HG03159 (cell line): ENCODE data around the gene NUAK2.
"Not testable (repeated sequence)": the region's sequence is repeated elsewhere in the genome, so short reads cannot be mapped to it uniquely, and the experiment has no call there.

Experiments used
- ATAC-seq: cut with Tn5 transposase; IDR thresholded peaks from one replicate; pipeline ENCODE4 v1.9.1; 2021; ENCODE audit warnings: mild to moderate bottlenecking, moderate library complexity; ENCODE audit not compliant: unreplicated experiment

The NUAK2 gene

DNA sequence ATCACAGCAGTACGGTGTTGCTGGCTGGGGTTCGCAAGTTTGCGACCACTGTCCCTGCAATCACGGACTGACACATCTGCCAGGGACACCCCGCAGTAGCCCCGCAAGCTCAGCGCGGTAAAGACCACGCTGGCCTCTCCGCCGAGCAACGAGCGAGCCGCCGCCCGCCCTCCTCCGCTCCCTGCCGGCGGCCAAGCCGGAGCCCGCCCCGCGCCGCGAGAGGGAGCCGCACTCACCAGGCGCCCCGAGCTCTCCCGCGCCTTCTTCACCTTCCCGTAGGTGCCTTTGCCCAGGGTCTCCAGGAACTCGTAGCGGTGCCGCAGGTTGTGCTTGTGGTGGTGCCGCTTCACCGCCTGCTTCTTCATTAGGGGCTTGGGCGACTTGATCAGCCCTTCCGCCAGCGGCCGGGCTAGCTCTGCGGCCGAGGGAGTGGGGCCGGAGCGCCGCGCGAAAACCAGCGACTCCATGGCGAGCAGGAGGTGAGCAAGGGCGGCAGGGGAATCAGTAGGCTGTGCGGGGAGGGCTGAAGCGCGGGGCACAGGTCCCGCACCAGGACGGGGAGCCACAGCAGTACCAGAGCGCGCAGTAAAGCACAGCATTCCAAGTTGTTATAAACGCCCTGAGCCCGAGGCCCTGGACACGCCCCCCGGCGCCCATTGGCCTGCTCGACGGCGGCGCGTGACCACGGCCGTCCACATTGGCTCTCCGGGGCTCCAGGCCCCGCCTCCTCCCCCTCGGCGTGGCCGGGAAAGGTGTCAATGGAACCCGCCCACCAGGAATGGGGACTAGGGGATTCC lies at the start of gene NUAK2:
Gene NUAK2 (minus strand): TSS at position 584 of the 797 bp plus-strand sequence. CDS start 117 bp downstream, at position 467.
- ATAC-seq, result no peak

DNA sequence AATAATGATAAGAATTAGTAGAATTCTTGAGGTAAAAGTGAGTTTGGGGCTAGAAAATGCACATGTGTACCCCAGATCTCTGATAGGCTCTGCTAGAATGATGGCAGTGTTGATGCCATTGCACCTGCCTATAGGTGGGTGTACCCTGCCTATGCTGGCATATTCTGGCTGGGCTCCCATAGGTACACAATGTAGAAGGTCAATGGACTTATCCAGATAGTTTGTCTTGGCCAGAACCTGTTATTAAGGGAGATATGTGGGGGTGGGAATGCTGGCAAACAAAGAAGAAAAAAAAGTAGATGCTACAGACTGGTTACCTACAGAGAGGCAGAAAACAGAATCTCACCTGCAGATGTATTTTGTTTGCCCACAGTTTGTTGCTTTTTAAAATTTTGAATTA lies 49.2 kb upstream of the NUAK2 start:
- no peak for ATAC-seq

DNA sequence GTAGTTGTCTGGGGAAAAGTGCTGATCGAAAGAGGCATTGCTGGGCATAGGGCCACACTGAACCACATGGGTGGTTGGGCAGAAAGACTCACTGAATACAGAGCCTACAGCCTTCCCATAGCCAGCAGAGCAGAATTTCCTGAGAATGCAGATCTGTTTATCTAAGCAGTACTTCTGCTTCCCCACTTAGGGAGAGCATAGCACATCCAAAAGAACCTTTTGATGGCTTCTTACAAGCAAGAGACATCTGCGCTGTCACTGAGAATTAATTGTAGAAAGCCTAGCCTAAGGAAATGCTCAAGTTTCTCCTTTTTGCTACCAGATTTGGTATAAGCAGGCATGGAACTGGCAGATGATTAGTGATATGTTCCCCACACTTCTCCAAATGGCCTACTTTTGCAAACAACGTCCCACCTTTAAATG lies 48.2 kb upstream of the NUAK2 start:
- no peak for ATAC-seq

DNA sequence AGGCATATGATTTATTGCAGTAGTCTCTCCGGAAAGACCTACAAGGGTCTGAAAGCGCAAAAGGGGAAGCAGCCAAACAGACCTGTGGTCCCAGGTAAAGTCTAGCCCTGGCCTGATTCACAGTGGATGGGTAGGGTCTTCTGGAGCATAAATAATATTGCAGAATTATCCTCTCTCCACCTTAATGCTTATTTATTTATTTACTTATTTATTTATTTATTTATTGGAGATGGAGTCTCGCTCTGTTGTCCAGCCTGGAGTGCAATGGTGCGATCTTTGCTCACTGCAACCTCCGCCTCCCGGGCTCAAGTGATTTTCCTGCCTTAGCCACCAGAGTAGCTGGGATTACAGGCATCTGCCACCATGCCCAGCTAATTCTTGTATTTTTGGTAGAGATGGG lies 46.9 kb upstream of the NUAK2 start:
- no peak for ATAC-seq

DNA sequence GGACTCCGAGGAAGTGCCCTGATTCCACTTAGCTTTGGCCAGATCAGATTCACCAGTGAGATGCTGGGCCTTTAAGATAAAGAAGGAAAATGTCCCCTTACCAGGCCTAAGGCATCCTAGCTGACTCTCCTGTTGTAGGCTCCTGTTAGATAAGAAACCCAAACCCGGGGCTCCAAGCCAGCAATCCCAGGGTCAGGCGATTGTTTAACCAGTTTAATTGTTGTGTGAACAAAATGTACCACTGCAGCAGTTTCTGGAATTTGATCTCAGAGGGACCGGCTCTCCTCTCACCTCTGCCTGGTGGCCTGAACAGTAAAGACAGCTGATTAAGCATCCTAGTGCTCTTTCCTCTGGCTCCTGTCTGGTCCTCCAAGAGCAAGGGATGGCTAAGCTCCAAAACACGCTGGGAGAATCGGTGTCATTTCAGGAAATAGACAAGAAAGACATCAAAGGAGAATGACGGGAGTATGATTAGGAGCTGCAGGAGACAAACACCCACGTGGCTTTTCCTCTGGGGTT lies 44.5 kb upstream of the NUAK2 start:
- ATAC-seq, result no peak

DNA sequence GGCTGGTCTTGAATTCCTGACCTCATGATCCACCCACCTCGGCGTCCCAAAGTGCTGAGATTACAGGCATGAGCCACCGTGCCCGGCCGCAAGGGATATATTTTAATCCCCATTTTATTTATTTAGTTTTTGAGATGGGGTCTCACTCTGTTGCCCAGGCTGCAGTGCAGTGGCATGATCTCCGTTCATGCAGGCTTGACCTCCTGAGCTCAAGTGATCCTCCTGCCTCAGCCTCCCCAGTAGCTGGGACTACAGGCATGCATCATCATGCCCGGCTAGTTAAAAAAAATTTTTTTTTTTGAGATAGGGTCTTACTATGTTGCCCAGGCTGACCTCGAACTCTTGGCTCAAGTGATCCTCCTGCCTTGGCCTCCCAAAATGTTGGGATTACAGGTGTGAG lies 43.5 kb upstream of the NUAK2 start:
- not testable (repeated sequence) for ATAC-seq

DNA sequence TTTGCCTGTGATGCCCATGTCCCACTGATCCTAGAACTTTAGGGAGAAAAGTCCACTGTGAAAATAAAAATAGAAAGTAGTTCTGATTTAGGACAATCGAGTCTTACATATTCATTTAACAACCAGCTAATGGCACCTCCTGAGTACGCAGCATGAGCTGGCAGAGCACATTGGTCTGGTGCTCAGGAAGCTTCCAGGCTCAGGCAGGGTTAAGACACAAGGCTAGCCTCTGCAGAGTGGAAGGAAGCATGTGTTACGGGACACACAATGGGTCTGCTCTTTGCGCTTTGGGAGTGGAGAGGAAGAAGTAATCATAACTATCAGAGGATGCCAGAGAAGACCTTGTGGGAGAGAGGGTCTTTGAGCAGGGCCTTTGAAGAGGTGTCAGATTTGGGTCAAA lies 39.3 kb upstream of the NUAK2 start:
- no peak for ATAC-seq

DNA sequence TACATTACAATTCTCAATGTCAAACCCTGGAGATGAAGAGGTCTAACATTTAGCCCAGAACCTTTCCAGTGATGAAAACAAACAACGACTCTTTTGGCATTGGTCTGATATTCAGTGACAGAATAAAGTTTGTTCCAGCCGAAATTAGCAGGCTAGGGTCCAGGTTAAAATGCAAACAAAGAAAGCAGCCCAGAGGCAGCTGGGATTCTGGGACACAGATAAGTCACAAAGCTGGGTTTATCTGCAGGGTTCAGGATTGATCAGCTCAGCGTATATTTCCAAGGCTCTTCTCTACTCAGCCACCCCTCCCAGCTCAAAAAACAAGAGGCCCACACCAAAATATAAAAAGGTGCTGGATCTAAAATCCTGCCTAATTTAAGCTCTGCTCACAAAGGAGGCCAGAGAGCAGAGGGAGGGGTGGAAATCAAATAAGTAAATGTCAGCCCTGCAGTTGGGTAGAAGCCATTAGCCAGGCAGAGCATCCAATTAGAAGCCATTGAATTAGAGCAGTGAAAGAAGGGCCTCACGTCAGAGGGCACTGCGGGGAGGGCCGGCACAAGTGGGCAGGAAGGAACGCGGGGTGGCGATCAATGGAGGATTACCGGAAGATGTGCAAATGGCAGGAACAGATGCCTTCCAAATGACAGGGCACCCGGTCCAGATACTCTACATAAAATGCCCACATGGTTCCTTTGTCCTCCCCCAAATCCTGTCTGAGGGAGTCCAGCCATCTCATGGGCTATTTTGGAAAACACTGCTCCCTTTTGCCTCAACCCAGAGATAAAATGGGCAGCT lies 38.4 kb upstream of the NUAK2 start:
- no peak for ATAC-seq

DNA sequence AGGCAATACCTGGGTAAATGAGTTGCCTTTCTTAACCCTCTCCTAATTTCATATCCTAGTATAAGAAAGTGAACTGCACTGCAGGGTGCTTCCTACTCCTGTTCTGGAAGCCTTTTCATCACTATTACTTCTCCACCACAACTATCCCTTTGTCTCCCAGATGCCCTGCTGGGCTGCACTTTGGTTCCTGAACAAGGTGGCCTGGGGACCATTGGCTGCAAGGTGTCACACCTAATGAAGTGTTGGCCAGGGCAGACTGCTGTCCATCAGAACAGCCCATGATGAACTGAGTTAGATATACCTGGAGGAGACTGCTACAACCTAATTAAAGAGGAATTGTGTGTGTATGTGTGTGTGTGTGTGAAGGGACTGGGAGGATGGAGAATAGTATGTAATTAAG lies 37.0 kb upstream of the NUAK2 start:
- no peak for ATAC-seq

DNA sequence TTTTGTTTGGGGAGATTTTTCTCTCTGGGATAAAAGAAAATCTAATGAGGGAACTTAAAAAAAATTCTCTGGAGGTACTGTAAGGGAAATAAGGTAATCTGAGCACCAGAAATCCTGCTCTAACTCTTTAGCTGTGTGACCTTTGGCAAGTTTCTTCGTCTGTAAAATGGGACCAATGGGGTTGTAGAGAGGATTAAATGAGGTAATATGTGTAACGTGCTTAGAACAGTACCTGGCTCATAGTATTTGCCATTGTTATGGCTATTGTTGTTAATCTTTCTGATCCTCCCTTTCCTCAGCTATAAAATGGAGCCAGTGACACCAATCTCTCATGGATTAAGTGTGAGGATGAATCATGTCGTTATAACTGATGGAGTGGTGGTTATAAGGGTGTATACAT lies 36.0 kb upstream of the NUAK2 start:
- no peak for ATAC-seq

DNA sequence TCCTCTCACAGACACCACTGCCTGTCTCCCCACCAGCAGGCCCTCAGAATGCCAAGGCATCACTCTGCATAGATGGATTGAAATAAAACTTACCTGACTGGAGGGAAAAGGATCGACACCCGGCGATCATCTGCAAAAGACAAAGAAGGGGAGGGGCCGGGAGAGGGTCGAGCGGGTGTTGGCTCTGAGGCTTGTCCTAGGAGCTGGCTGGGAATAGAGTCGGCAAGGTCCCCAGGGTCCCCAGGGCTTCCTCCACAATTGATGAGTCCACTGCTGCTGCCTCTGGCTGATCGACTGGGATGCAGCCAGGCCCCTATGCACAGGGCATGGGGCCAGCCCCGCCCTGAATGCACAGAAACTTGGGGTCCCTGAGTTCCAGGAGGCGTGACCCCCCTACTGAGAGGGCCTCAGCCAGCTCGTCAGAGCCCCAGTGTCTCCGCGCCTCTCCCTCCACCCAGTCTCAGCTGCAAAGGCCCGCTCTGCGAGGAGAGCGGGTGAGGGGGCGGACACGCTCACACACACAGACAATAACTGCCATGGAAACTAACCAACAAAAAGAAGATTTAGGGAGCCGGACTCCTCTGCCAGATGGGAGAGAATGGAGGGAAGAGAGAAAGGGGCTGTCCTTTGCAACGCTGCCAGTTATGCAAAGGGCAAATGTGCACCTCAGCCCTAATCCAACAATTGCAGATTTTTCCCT lies 35.0 kb upstream of the NUAK2 start, which contains the start of gene KLHDC8A:
Gene KLHDC8A (minus strand): TSS at position 483 of the 700 bp plus-strand sequence. CDS start 13,318 bp downstream, outside the sequence.
- ATAC-seq, result no peak

DNA sequence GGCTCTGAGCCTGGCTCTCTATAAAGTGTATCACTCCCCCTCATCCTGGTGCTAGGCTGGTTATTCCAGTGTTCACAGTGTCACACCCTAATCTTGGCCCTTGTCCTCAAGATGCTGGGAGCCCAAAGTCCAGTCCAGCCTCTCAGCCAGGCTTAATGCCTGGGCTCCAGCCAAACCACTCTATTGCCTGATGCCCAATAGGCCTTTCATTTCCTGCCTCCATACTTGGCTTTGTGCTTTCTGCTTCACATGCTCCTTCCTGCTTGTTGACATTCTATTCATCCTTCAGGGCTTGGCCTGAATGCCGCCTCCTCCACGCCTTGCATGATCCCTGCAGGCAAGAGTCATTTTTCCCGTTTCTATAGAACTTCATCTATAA lies 33.5 kb upstream of the NUAK2 start:
- ATAC-seq, result no peak

DNA sequence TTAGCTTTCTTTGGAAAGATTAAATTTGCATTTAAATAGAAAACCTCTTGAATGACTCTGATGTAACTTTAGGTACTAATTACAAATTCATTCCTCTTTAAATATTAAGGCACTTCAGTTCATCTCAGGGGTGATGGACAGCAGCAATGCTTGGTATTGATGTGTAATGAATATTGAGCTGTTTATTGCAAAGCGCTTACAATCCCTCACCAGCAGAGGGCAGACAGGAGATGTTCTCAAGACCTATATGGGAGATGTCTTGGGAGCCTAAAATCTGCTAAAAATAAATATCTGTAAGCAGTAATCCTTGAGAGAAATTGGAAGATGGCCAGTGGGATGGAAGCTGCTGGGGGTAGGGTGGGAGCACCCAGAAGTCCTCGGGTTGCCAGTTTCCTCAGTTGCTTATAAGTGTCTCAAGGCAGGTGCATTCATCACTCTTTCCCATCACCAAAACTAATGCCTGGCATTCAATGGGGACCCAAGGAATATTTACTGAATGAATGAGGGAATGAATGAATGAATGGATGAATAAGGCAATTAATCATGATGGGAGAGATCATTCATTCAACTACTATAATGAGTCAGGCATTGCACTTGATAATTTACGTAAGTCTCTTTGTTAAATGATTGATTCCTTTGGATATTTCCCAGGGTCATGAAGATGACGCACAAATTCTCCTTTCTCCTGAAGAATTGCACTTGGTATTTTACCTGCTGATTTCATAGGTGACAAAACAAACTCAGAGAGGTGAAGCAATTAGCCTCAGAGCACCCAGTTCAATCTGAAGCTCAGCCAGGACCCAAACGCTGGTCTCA lies 32.9 kb upstream of the NUAK2 start:
- no peak for ATAC-seq

DNA sequence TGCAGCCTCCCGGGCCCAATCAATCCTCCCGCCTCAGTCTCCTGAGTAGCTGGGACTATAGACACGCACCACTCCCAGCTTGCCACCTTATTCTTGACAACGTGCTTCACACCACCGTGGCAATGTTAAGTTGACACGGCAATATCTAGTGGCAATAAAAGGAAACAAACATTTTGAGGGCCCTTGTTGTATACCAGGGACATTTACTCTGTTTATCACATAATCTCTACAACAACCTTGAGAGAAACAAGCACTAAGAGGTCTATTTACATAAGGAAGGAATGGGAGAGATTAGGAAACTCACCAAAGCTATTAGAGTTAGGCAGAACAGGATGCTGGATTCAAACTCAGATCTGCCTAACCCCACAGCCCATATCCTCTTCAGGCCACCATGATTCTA lies 32.1 kb upstream of the NUAK2 start:
- no peak for ATAC-seq

DNA sequence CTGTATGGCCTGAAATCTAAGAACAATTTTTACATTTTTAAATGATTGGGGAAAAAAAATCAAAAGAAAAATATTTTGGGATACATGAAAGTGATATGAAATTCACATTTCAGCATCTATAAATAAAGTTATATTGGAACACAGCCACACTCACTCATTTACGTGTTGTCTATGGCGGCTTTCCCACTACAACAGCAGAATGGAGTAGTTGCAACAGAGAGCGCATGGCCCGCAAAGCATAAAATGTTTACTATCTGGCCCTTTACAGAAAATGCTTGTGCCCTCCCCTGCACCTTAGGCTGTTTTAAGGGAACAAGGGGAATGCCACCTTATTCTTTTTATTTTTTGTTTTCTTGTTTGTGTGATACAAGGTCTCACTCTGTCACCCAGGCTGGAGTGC lies 31.6 kb upstream of the NUAK2 start:
- ATAC-seq, result no peak

DNA sequence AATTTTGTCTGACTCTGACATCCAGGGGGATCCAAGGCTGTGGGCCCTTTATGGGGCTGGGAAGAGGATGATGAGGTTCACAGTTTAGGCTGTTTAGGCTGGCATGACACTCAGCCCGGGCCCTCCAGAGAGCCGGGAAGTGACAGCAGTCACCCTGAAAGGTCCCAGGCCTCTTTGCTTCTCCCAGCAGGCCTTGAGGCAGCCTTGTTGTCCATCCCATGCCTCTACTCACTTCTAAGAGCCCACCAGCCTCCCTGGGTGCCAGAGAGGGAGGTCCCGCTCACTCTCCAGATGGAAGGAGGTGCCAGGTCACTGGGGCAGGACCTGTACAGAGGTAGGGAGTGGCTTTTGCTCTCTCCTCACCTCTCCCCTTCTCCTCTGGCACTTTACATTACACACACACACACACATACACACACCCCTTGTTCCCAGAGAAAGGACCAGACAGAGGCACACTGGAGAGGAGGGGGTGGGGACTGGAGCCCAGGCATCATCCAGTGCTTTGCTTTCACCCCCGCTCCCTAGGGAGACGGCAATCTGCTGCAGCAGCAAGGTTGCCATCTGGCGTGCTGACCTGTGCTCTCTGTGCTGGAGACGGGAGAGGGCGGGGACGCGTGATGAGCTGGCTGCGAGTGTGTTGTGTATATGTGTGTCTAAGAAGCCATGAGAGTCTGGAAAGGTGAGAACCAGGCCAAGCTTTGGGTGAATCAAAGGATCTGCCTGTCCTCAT lies 30.6 kb upstream of the NUAK2 start:
- ATAC-seq, result no peak

DNA sequence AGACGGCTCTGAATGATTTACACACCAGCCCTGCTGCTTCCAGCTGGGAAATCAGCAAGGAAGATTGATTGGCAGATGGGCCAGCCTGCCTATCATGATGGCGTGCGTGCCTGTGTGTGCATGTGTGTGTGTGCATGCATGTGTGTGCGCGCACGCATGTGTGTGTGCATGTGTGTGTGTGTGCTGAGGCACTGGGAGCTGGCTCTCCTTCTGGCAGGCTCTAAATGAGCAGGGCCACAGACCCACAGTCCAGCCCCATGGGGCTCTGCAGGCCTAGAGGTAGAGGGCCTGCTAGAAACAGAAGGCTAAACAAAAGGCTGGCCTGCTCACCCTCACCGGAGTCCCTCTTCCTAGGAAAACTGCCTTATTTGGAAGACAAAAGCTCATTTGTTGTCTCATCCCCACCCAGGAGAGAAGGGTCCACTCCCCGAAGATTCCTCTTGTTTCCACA lies 29.2 kb upstream of the NUAK2 start:
- ATAC-seq, result no peak

DNA sequence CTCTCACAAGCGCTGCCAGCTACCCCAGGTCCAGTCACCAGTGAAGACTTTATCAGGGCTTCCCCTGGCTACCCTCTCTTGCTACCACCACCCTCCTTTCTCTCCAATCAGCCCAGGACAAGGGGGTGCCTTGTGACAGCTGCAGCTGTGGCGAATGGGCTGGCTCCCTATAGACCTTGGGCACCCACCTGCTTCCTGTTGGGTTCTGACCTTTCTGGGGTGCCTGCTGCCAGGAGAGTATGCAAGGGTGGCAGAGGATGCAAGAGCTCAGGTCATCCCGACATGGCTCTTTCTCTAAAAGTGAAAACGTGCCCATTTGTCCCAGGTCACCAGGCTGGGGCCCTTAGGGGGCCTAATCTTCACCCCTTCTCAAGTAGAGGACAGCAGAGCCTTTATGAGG lies 28.6 kb upstream of the NUAK2 start:
- ATAC-seq, result no peak

DNA sequence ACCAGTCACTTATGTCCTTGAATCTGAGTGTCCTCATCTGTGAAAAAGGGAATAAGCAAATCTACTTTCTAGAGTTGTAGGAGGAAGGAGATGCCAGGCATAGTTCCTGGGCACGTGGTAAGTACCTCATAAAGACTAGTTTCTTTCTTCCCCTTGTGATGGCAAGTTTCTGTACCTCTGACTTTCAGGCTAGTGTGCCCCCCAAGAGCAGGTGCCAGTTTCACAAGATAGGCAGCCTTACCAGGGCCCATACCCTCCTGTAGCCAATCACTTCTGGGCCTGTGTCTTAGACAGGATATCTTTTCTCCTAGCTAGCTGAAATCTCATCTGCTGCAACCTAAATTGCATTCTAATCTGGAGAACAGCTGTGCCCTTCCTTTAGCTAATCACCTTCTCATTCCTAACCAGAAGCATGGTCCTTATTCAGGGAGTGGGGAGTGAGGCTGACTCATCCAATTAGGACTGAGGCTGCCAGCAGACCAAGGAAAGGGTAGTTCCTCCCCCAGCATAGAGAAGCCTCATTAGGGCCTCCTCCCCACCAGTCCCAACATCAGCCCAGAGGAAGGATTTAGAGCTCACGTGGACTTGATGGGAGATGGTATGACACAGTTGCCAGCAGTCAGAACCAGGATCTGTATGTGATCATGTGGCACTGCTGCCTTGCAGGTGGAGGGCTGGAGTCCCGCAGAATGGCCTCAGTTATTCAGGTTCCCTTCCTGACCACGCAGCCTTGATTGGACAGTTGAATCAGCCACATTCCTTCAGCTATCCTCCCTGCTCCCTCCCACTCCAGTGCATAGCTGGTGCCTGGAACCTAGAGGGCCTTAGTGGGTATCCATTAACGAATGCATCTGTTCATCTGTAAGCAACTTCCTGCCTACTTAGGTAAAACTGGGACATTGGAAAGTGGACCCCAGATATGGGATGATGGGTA lies 27.3 kb upstream of the NUAK2 start:
- no peak for ATAC-seq
